MM.1S (cell line): ENCODE results near the gene CFAP90.

Experiments used
- DNase-seq: peaks from one replicate; pipeline ENCODE4 v3.0.0-alpha.2; 2015
- H2AFZ ChIP-seq: fragments of 300-600 bp; sonication (generic); 2 replicates; pipeline ENCODE4 v1.6.0; 2016; ENCODE audit warnings: antibody characterized with exemption, low read length
- H3F3A ChIP-seq: fragments of 300-600 bp; sonication (generic); 2 replicates; pipeline ENCODE4 v1.6.1; 2016; ENCODE audit warnings: mild to moderate bottlenecking, antibody characterized with exemption, low read length, moderate library complexity, mixed read lengths; ENCODE audit not compliant: insufficient read depth
- H3K27ac ChIP-seq: fragments of 300-600 bp; sonication (generic); 2 replicates; pipeline ENCODE4 v1.5.1; 2016; ENCODE audit warnings: mild to moderate bottlenecking, low read length
- H3K27me3 ChIP-seq: fragments of 300-600 bp; sonication (generic); replicated peaks from 2 replicates; pipeline ENCODE4 v1.6.0; 2016; ENCODE audit warnings: low read length; ENCODE audit not compliant: insufficient read depth
- H3K36me3 ChIP-seq: fragments of 300-600 bp; sonication (generic); replicated peaks from 2 replicates; pipeline ENCODE4 v1.6.1; 2016; ENCODE audit warnings: mild to moderate bottlenecking, low read length, mixed read lengths; ENCODE audit not compliant: insufficient read depth
- H3K4me1 ChIP-seq: fragments of 300-600 bp; sonication (generic); 2 replicates; pipeline ENCODE4 v1.6.1; 2016; ENCODE audit warnings: low read length, mixed read lengths
- H3K4me2 ChIP-seq: fragments of 300-600 bp; sonication (generic); 2 replicates; pipeline ENCODE4 v1.6.0; 2016; ENCODE audit warnings: low read depth, low read length
- H3K4me3 ChIP-seq: fragments of 300-600 bp; sonication (generic); 2 replicates; pipeline ENCODE4 v1.5.1; 2016; ENCODE audit warnings: low read length, mixed read lengths
- H3K79me2 ChIP-seq: fragments of 300-600 bp; sonication (generic); 2 replicates; pipeline ENCODE4 v1.6.1; 2016; ENCODE audit warnings: mixed run types, low read length, mixed read lengths
- H3K9ac ChIP-seq: fragments of 300-600 bp; sonication (generic); 2 replicates; pipeline ENCODE4 v1.6.1; 2016; ENCODE audit warnings: low read length, mixed read lengths
- H3K9me2 ChIP-seq: fragments of 300-600 bp; sonication (generic); replicated peaks from 2 replicates; pipeline ENCODE4 v1.6.1; 2016; ENCODE audit warnings: mild to moderate bottlenecking, low read length, mixed read lengths; ENCODE audit not compliant: insufficient read depth
- H3K9me3 ChIP-seq: fragments of 300-600 bp; sonication (generic); replicated peaks from 2 replicates; pipeline ENCODE4 v1.6.1; 2016; ENCODE audit warnings: mild to moderate bottlenecking, low read length, mixed read lengths; ENCODE audit not compliant: insufficient read depth
- H4K20me1 ChIP-seq: fragments of 300-600 bp; sonication (generic); 2 replicates; pipeline ENCODE4 v1.6.1; 2016; ENCODE audit warnings: mild to moderate bottlenecking, low read length, moderate library complexity, mixed read lengths; ENCODE audit not compliant: insufficient read depth
- EZH2 ChIP-seq: fragments of 300-600 bp; sonication (generic); optimal IDR thresholded peaks from 2 replicates; pipeline ENCODE3; 2017; ENCODE audit warnings: low read depth, mild to moderate bottlenecking, antibody characterized with exemption, low read length, mixed read lengths
- EZH2phosphoT487 ChIP-seq: fragments of 300-600 bp; sonication (generic); IDR thresholded peaks from 2 replicates; pipeline ENCODE4 v1.6.1; 2018; ENCODE audit warnings: antibody characterized with exemption, low read length
- TF ChIP-seq, protein P1 (sequence below): fragments of 300-600 bp; sonication (generic); IDR thresholded peaks from 2 replicates; pipeline ENCODE4 v1.5.1; 2016; ENCODE audit warnings: antibody characterized with exemption, low read length, mixed read lengths

CFAP90 gene

DNA sequence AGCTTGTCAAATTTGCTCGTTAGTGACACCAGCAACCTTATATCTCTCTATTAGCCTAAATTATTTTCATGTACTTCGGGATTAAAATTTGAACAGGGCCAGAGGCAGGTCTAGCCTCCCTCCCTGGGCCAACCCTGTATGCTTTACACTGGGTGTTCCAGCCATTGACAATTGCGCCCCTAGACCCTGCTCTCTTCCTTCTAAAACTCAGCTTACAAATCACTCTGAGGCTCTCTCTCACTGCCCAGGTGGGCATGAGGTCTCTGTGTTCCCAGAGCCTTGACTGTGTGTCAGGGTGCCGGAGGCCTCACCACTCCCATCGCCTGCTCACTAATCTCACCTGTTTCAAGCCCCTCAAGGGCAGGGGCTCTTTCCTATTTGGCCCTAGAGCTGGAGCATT, 6.4 kb upstream of the CFAP90 start:
- H3K9me3 ChIP-seq = no peaks in the 10 kb centered on the region
- no peak overlapping the region for H3K9ac ChIP-seq
- H4K20me1 ChIP-seq = no peaks in the 10 kb centered on the region
- no peak overlapping the region for H3K27ac ChIP-seq
- peaks cover 20% of the 10 kb centered on the region for H3K4me1 ChIP-seq
- DNase-seq = no peak
- no peaks in the 10 kb centered on the region for H3K27me3 ChIP-seq
- H3F3A ChIP-seq = peaks cover 8% of the 10 kb centered on the region; the same call in 1 of the 2 replicates
- H3K4me3 ChIP-seq = no peak overlapping the region
- TF ChIP-seq EZH2 (no peak), EZH2phosphoT487 (no peak)
- TF ChIP-seq, protein P1, sequence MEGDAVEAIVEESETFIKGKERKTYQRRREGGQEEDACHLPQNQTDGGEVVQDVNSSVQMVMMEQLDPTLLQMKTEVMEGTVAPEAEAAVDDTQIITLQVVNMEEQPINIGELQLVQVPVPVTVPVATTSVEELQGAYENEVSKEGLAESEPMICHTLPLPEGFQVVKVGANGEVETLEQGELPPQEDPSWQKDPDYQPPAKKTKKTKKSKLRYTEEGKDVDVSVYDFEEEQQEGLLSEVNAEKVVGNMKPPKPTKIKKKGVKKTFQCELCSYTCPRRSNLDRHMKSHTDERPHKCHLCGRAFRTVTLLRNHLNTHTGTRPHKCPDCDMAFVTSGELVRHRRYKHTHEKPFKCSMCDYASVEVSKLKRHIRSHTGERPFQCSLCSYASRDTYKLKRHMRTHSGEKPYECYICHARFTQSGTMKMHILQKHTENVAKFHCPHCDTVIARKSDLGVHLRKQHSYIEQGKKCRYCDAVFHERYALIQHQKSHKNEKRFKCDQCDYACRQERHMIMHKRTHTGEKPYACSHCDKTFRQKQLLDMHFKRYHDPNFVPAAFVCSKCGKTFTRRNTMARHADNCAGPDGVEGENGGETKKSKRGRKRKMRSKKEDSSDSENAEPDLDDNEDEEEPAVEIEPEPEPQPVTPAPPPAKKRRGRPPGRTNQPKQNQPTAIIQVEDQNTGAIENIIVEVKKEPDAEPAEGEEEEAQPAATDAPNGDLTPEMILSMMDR = no peak
- H3K79me2 ChIP-seq = no peaks in the 10 kb centered on the region
- H3K4me2 ChIP-seq = no peak overlapping the region
- no peak overlapping the region for H2AFZ ChIP-seq
- peaks cover 10% of the 10 kb centered on the region; the same call in 1 of the 2 replicates for H3K36me3 ChIP-seq
- H3K9me2 ChIP-seq = no peaks in the 10 kb centered on the region

DNA sequence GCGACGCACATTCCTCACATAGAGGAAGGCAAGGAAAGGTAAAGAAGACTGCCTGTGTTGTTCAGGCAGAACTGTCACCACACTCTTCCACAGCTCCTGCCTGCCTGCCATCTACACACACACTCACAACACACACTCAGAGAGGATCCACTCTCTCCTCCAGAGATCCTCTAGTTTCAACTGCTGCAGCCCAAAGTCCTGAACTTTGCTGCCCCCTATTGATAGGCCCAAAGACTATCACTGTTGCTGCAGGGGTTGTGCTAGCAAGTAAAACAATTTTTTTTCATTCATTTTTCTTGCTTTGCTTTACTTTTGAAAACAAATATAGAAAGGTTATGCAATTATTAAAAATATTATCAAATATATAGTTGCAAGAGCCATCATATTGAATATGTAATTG, 5.9 kb upstream of the CFAP90 start:
- peaks cover 10% of the 10 kb centered on the region; the same call in 1 of the 2 replicates for H3K36me3 ChIP-seq
- peak; percentile 67 for DNase-seq
- H3K27ac ChIP-seq = no peak overlapping the region
- no peaks in the 10 kb centered on the region for H3K79me2 ChIP-seq
- H3K9me2 ChIP-seq = no peaks in the 10 kb centered on the region
- H3K9me3 ChIP-seq = no peaks in the 10 kb centered on the region
- H3K27me3 ChIP-seq = no peaks in the 10 kb centered on the region
- TF ChIP-seq EZH2phosphoT487 (no peak), EZH2 (no peak)
- TF ChIP-seq, protein P1 = peak; percentile 72
- H3K4me3 ChIP-seq = no peak overlapping the region
- H3K4me1 ChIP-seq = peaks cover 20% of the 10 kb centered on the region
- peaks cover 8% of the 10 kb centered on the region; the same call in 1 of the 2 replicates for H3F3A ChIP-seq
- no peak overlapping the region for H3K9ac ChIP-seq
- no peaks in the 10 kb centered on the region for H4K20me1 ChIP-seq
- no peak overlapping the region for H2AFZ ChIP-seq
- H3K4me2 ChIP-seq = no peak overlapping the region

- no peaks in the 10 kb centered on the region for H3K27me3 ChIP-seq
- TF ChIP-seq EZH2phosphoT487 (no peak), EZH2 (no peak)
- TF ChIP-seq, protein P1 = no peak
- H3K4me3 ChIP-seq = no peak overlapping the region
- peaks cover 8% of the 10 kb centered on the region; the same call in 1 of the 2 replicates for H3F3A ChIP-seq
- H2AFZ ChIP-seq = no peak overlapping the region
- DNase-seq = no peak
- no peak overlapping the region for H3K4me2 ChIP-seq
- peaks cover 6% of the 10 kb centered on the region; the same call in 1 of the 2 replicates for H3K36me3 ChIP-seq
- H3K4me1 ChIP-seq = peaks cover 20% of the 10 kb centered on the region
- no peaks in the 10 kb centered on the region for H3K79me2 ChIP-seq
- H3K9me2 ChIP-seq = no peaks in the 10 kb centered on the region
- H3K27ac ChIP-seq = no peak overlapping the region
- H3K9me3 ChIP-seq = no peaks in the 10 kb centered on the region
- no peak overlapping the region for H3K9ac ChIP-seq
- H4K20me1 ChIP-seq = no peaks in the 10 kb centered on the region
Measured at GRCh38 chr5:7855611-7856010, 4.7 kb upstream of the CFAP90 start.
